HG03565 (cell line): Measurements from ENCODE around the gene KDM1B.
A peak's percentile ranks its signal among the peaks of the same experiment; 100 is the strongest.

Experiments used
- ATAC-seq: cut with Tn5 transposase; IDR thresholded peaks from one replicate; pipeline ENCODE4 v1.9.1; 2021; ENCODE audit warnings: mild to moderate bottlenecking, moderate library complexity; ENCODE audit not compliant: unreplicated experiment

Gene KDM1B

DNA sequence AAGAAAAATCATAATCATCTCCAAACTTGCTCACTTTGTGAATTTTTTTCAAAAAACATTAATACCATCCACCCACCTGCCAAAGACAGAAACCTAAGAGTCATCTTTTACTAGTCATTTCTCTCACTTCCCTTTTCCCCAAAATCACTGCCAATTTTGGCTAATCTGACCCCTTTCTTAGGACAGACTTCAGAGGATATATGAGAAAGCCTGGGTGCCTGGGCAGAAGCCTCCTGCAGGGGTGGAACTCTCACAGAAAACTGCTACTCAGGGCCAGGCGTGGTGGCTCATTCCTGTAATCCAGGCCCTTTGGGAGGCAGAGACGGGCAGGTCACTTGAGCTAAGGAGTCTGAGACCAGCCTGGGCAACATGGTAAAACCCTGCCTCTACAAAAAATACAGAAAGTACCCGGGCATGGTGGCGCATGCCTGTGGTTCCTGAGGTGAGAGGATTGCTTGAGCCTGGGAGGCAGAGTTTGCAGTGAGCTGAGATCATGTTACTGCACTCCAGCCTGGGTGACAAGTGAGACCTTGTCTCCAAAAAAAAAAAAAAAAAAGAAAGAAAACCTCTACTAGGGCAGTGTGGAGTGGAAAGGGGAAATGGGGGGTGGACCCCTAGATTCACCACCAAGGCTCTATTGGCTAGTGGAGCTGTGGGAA, 105.4 kb downstream of the KDM1B start:
- peak; percentile 30 for ATAC-seq

DNA sequence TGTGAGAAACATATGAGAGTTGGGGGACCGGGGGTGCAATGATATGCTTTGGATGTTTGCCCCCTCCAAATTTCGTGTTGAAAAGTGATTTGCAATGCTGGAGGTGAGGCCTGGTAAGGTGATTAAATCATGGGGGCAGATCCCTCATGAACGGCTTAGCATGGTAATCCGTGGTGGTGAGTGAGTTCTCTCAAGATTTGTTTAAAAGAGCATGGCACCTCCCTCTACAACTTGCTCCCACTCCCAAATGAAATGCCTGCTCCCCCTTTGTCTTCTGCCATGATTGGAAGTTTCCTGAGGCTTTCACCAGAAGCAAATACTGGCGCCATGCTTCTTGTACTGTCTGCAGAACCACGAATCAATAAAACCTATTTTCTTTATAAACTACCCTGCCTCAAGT, 106.7 kb downstream of the KDM1B start:
- ATAC-seq: no peak

DNA sequence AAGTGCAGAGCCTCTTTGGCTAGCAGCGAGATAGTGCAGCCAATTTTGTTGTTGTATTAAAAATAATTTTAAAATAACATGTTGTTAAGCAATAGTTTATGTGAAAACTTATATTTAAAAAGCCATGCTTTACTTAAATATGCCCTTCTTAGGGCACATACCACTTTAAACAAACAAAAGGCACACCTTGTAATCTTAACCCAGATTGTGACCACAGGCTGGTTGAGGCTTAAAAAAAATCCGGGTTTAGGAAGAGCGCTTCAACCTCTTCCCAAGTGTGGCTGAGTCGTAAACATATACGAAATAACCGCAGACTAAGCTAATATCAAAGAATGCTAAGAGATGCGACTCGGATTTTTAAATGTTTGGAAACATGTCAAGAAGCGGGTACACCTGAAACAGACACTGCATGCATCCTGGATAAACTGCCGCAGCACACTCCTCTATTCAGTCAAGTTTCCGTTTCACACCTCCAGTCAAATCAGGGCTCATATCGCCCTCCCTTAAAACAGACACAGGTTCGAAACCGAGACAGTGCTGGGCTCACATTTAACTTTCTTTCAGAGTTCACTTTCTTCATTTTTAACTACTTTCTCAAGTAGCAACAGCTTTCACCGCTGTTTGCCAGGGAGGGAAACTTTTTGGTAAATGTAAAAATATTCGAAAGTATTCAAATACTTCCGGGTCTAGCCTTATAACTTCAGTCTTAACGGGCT, 107.6 kb downstream of the KDM1B start:
- peak; percentile 59 for ATAC-seq

DNA sequence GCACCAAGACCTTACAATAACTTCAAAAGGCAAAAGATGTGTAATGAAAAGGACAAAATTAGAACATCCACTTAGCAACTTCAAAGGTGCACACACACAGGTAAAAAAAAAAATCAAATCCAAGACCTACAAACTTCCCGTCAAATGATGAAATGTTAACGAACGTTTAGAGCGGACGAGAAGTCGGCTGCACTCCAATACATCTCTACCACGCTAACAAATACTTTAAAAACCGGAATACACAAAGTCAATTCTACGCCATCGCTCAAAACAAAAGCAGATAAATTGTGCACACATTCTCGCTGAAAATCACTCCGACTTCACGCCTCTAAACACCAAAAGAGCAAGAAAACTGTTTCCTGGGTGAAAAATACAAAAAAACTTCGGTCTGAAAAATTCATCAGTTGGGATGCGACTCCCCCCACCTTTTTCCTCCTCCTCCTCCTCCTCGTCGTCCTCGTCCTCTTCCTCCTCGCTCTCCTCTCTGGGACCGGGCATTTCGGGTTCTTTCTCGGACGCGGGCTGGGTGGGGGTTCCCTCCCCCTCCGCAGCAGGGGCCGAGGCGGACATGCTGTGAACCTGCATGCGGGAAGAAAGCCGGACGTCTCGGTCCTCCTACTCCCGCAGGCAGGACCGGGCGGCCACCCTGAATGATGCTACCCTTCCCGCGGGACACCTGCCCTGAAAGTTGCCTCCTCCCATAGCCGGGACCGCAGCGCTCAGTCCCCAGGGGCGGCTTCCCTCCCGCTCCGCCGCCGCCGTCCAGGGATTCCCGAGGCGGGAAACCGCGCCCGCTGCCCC, 108.4 kb downstream of the KDM1B start:
- no peak for ATAC-seq

DNA sequence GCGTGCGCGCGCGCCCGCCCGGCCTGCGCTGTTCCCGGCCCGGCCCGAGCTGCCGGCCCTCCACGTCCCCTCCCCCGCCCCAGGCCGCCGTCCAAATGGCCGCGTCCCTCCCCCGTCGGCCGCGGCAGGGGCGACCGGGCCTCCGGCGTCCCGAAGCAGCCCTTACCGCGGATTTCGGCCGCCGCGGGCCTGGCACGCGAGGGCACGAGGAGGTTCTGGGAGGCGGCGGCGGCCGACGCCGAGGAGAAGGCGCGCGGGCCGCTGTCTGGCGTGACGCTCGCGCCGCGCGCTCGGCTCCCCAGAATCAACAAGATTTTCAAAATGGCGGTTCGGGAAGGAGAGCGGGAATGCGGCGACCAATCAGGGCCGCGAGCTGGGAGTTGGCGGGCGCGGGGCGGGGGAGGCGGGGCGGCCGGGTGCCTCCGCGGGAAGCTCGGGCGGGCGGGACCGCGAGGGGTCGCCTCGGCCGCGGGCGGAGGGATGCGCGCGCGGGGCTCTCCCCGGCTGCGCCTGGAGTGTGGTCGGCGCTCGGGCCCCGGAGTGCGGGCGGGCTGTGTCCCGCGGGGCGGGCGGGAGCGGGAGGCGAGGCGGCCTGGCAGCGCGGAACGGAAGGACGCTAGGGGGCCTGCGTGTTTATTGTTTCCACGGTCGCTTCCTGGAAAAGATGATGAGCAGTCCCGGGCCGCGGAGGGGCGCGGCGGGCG, 109.1 kb downstream of the KDM1B start, which contains the start of gene DEK:
DEK (minus strand) TSS at position 312 of the 704 bp plus-strand sequence. CDS start 543 bp downstream, outside the sequence.
- ATAC-seq: peak; percentile 28

DNA sequence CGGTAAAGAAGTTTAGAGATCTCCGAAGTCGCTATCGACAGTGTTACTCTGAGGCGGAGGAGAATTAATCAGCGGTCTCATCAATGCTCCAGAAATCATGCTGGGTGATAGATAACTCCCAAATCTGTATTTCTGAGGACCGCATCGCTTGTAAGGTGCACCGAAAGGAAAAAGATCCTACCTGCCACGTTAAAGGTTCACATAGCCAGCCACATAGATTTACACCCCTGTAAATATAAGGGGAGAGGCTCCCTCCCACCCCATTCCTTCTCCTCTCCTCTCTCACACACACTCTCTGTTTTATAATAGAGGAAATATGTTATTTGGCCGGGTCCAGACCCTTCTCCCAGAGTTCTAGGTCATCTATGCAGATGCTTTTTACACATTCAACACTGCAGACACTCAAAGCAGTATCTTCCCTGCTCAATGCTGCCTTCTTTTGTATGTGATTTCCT, 109.7 kb downstream of the KDM1B start:
- ATAC-seq: no peak

DNA sequence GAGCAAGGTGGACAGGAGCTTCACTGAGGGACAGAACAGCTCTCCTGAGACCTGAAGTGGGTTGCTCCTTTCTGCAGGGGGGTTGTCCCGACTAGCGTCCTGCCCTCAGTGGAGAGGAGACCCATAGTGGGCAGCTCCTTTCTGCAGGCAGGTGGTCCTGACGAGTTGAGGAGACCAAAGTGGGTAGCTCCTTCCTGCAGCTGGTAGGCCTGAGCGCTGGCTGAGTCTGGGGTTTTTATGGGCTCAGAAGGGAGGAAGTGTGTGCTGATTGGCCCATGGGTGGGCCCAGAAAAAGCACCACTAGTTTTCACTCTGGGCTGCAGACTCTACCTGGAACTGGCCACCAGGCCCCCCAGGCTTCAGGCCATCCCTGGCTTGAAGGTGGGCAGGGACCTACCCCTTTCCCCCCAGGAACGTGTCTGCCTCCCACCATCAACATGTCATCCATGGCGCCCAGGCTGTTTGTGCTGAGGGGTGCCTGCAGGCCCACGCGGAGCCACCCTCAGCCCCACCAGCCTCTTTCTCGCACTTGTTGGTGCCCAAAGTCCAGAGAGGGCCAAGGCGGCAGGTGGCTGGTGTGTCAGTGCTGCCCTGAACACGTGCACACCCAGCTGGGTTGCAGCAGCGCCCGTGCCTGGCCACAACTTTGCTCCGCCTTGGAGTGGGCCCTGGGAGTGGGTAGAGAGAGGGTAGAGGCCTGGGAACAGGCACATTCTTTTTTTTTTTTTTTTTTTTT, 110.7 kb downstream of the KDM1B start:
- no peak for ATAC-seq

DNA sequence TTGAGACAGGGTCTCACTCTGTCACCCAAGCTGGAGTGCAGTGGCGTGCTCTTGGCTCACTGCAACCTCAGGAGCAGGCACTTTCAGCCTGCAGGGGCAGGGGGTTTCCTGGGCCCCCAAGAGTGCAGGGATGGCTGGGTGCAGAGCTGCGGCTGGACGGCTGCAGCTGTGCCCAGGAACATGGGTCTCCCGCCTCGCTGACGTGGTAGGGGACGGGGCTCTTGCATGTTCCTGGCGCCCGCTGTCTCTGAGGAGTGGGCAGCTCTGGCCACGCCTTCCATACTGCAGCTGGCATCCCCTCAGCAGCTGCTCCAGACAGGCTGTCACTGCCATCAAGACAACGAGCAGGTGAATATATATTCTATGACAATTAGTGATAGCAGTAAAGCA, 111.3 kb downstream of the KDM1B start:
- ATAC-seq: no peak

DNA sequence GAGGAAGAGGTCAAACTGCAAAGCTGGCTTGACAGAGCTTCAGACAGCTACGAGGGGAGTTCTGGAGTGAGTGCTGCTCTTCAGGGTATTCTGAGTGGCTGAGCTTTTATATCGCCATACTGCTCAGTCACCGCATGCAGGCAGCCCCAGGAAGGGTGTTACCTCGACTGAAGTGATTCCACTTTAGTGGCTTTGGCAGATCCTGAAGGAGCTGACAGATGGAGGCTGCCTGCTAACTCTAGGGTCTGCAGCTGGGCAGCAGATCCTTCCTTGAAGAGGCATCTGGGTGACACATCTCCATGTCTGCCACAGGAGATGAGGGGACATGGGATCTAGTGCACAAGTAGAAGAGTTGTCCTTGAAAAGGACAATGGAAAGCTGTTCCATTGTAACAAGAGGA, 112.8 kb downstream of the KDM1B start:
- no peak for ATAC-seq

DNA sequence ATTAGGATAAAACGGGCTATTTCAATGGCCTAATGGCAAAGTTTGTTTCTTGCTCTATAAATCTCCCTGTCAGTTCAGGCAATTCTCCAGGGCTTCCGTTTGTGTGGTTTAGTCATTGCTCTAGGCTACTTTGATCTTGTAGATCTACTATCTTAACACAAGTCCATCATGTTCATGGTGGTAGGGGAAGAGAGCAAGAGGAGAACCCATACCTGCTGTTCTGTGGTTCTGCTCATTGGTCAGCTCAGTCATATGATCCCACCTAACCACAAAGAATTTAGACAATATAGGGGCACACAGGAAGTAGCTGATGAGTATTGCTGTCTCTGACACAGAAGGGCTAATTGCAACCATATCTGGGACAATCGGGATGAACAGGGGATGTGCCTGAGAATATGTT, 114.0 kb downstream of the KDM1B start:
- peak; percentile 47 for ATAC-seq

DNA sequence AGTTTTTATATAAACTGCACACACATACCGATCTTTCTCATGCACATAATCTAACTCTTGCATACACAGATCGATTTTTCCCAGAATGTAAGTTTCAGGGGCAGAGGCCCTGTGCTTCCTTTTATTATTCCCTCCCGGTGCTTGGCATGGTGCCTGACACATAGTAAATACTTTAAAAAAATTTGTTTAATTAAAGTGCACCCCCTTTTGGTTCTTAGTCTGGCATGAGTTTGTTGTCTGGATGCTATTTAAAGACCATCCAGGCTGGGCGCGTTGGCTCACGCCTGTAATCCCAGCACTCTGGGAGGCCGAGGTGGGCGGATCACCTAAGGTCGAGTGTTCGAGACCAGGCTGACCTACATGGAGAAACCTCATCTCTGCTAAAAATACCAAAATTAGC, 114.5 kb downstream of the KDM1B start:
- ATAC-seq: no peak

DNA sequence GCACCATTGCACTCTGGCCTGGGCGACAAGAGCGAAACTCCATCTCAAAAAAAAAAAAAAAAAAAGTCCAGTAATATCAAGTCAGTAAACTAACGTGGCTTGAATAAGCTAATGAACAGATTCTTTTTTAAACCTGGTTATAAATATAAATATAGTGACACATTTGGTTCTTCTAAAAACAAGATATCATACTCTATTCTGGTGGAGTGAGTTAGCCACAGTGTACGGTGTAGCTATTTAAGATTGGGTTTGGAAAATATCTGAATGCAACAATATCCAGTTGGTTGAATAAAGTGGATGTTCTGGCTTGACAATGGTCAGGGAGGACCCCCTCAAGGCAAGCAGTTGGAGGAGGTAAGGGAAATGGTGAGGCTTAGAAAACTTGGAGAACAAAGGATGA, 115.0 kb downstream of the KDM1B start:
- ATAC-seq: no peak
